CD4-positive, alpha-beta memory T cell (primary cell): ENCODE results near the gene SFMBT2. TPM values are rescaled to one million over a fixed set of nuclear protein-coding genes. Genes with fewer than 3 reads are reported as not detected.

Source experiments
- CTCF ChIA-PET: fragments of 350-600 bp; sonication (Branson Sonifier 250); formaldehyde crosslinking; loops from one replicate; lab custom pipeline; 2021; ENCODE audit warnings: inconsistent platforms; ENCODE audit not compliant: partially characterized antibody; lab: Charles Lee
- POLR2A ChIA-PET: fragments of 350-600 bp; sonication (Branson Sonifier 250); formaldehyde crosslinking; loops from one replicate; lab custom pipeline; 2021; ENCODE audit not compliant: partially characterized antibody; lab: Charles Lee
- DNase-seq, 5 donors: peaks; one replicate each; pipeline versions ENCODE4 v3.0.0 to v3.0.0-alpha.2; 2020 to 2022; ENCODE audit warnings: mixed read lengths in 1 of 5
- H3K27ac ChIP-seq: one replicate; pipeline ENCODE4 v1.7.0; 2013; ENCODE audit warnings: low read depth, low read length
- H3K27me3 ChIP-seq: 2 replicates; pipeline ENCODE4 v1.7.0; 2013; ENCODE audit warnings: mild to moderate bottlenecking, low read length, moderate library complexity; ENCODE audit not compliant: insufficient read depth
- H3K36me3 ChIP-seq: 2 replicates; pipeline ENCODE4 v1.7.0; 2013; ENCODE audit warnings: mild to moderate bottlenecking, low read length, moderate library complexity; ENCODE audit not compliant: insufficient read depth
- H3K4me1 ChIP-seq: 2 replicates; pipeline ENCODE4 v1.7.0; 2013; ENCODE audit warnings: mild to moderate bottlenecking, low read length, moderate library complexity; ENCODE audit not compliant: insufficient read depth
- H3K4me3 ChIP-seq, 2 donors: one replicate each; pipeline ENCODE4 v1.7.0; 2013; ENCODE audit warnings: low read length in 2 of 2, mild to moderate bottlenecking in 1 of 2
- H3K9me3 ChIP-seq, 2 donors: one replicate each; pipeline ENCODE4 v1.7.0; 2013; ENCODE audit warnings: low read length in 2 of 2, control low read depth in 1 of 2; ENCODE audit not compliant: control insufficient read depth in 1 of 2
- H3K27ac Mint-ChIP-seq, 7 donors: one replicate each; pipeline ENCODE4 v1.8.0; 2020 to 2021; ENCODE audit warnings: mixed read lengths in 7 of 7, mild to moderate bottlenecking in 6 of 7, inconsistent platforms in 3 of 7, moderate library complexity in 3 of 7
- H3K27me3 Mint-ChIP-seq, 2 donors: one replicate each; pipeline ENCODE4 v1.8.0; 2020 to 2021; ENCODE audit warnings: mixed read lengths in 2 of 2
- H3K36me3 Mint-ChIP-seq, 2 donors: one replicate each; pipeline ENCODE4 v1.8.0; 2020 to 2021; ENCODE audit warnings: mixed read lengths in 2 of 2, inconsistent platforms in 1 of 2, mild to moderate bottlenecking in 1 of 2
- H3K4me1 Mint-ChIP-seq, 4 donors: one replicate each; pipeline ENCODE4 v1.8.0; 2020 to 2021; ENCODE audit warnings: mixed read lengths in 4 of 4, mild to moderate bottlenecking in 1 of 4
- H3K4me3 Mint-ChIP-seq, 8 donors: one replicate each; pipeline ENCODE4 v1.8.0; 2020 to 2021; ENCODE audit warnings: mixed read lengths in 8 of 8, mild to moderate bottlenecking in 7 of 8, moderate library complexity in 6 of 8, inconsistent platforms in 3 of 8
- H3K9me3 Mint-ChIP-seq, 8 donors: one replicate each; pipeline ENCODE4 v1.8.0; 2020 to 2021; ENCODE audit warnings: mixed read lengths in 8 of 8, mild to moderate bottlenecking in 5 of 8, inconsistent platforms in 3 of 8, moderate library complexity in 1 of 8
- intact Hi-C: fragments of 100-400 bp; cut with micrococcal nuclease; formaldehyde crosslinking; loops from one replicate; pipeline ENCODE4 v1.15.1; 2023
- polyA plus RNA-seq, 2 donors: library from polyadenylated mRNA; unstranded; fragments of 300-500 nt; fragmentation: Illumina TruSeq; gene quantifications; one replicate each; pipeline ENCODE4 v1.2.3, GENCODE V29; 2021
- total RNA-seq, 2 experiments: library from RNA; stranded (reverse); gene quantifications; one replicate each; pipeline ENCODE4 v1.2.3, GENCODE V29; 2021

SFMBT2 gene
- total and polyA plus RNA-seq, 4 experiments from 2014 or later, result 1.7 to 22.3 (median 11.7) TPM

DNA sequence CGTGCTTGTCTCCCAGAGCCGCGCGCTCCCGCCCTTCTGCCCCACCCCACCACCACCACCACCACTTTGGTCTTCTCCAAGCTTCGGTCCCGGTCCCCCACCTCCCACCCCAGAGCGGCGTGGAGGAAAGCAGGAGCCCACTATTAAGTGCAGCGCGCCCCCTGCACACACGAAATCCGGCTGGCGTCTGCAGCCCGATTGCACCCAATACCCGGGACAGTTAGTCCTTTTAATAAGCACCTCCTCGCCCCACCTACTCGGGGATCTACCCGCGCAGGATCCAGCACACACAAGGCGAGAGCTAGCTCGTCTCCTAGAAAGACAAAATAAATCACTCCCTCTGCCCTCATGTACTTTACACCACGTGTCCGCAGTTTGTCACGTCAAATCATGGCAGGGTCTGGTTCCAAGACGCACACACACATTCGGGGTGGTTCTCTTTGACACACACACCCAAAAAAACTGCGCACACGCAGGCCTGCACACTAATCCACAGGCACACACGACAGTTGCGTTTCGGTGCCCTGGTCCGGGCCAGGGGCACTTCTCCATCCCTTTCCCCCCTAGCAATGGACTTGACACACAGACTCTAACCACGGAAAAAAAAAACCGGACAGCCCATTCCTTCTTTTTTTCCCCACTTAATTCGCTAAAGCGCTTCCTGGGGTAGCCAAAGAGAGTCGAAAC, 1.6 kb downstream of the SFMBT2 start:
- Histone ChIP-seq H3K4me1 (peaks cover 42% of the 10 kb centered on the region), H3K36me3 (no peaks in the 10 kb centered on the region), H3K27me3 (no peaks in the 10 kb centered on the region), H3K9me3 (no peaks in the 10 kb centered on the region), H3K27ac (peak overlapping the region; percentile 42), H3K4me3 (peak overlapping the region; percentile 83 to 84)
- Mint-ChIP-seq H3K4me3 (peak overlapping the region; percentile 94 to 100 (median 96)), H3K9me3 (peaks cover 0 to 3% (median 0%) of the 10 kb centered on the region in 8 donors), H3K4me1 (peaks cover 15 to 79% (median 50%) of the 10 kb centered on the region in 4 donors), H3K36me3 (peaks cover 7 to 29% of the 10 kb centered on the region in 2 donors), H3K27me3 (no peaks in the 10 kb centered on the region), H3K27ac (peak overlapping the region; percentile 79 to 95 (median 90))
- DNase-seq, result peak; percentile 43 to 83 (median 56)
- POLR2A ChIA-PET, result interaction anchor here (0.6 to 2.5 kb wide), 5 partner anchors 9 to 980 kb away, joined by 3 to 6 read pairs (median 3); no protein-coding TSS in a partner anchor
- intact Hi-C loops, result loop anchor here (1.0 to 5.0 kb wide), 4 partner anchors 20 to 489 kb away; no protein-coding TSS in a partner anchor
- CTCF ChIA-PET, result interaction anchor here (0.6 to 6.7 kb wide), 17 partner anchors 9 to 490 kb away, joined by 3 to 93 read pairs (median 4); no protein-coding TSS in a partner anchor

DNA sequence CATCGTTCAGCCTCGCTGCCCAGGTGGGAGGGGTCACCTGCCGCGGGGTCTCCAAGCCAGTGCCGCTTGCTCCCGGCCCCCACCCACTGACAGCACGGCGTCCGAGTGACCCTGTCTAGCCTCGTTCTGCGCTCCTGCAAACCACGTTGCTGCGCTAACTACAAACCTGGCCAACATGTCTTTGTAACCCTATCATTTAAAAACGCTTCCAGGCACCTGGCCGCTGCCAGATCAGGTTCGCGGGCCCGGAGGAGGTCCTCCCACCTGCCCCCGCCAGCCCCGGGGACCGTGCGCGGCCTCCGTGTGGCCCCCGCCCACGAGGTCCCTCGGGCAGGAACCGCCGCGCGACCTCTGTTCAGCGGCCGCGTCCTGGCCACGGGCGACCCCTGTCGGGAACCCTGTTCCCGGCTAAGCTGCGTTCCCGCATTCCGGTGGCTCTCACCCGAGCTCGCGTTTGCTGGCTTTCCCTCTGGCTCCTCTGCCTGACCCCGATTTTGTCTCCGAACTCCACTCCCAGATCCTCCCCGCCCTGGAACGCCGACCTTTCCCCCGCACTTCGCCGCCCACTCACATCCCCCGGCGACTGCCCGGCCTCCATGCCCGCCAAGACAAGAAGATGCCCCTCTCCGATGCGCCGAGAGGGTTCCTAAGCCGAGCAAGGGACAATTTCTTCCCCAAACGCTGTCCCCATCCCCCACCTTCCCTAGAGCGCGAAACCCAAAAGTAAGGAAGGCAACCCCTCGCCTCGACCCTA, 2.4 kb downstream of the SFMBT2 start:
- CTCF ChIA-PET, result interaction anchor here (0.6 to 6.7 kb wide), 13 partner anchors 11 to 489 kb away, joined by 3 to 93 read pairs (median 4); no protein-coding TSS in a partner anchor
- peaks cover 16 to 76% (median 49%) of the 10 kb centered on the region in 4 donors for H3K4me1 Mint-ChIP-seq
- DNase-seq, result peak; percentile 26 to 44 (median 32)
- peak overlapping the region; percentile 42 to 83 for H3K4me3 ChIP-seq
- no peaks in the 10 kb centered on the region for H3K27me3 ChIP-seq
- H3K27ac ChIP-seq, result peak overlapping the region; percentile 42
- no peaks in the 10 kb centered on the region for H3K9me3 ChIP-seq
- peaks cover 7 to 31% of the 10 kb centered on the region in 2 donors for H3K36me3 Mint-ChIP-seq
- POLR2A ChIA-PET, result interaction anchor here (2.5 kb wide), 1 partner anchor 150 kb away, joined by 6 read pairs; no protein-coding TSS in a partner anchor
- peak overlapping the region; percentile 64 to 95 (median 79) for H3K27ac Mint-ChIP-seq
- intact Hi-C loops, result loop anchor here (1.0 to 5.0 kb wide), 5 partner anchors 20 to 488 kb away; no protein-coding TSS in a partner anchor
- H3K9me3 Mint-ChIP-seq, result peaks cover 0 to 3% (median 0%) of the 10 kb centered on the region in 8 donors
- no peaks in the 10 kb centered on the region for H3K27me3 Mint-ChIP-seq
- H3K4me3 Mint-ChIP-seq, result peak overlapping the region; percentile 94 to 100 (median 96)
- no peaks in the 10 kb centered on the region for H3K36me3 ChIP-seq
- peaks cover 42% of the 10 kb centered on the region for H3K4me1 ChIP-seq

DNA sequence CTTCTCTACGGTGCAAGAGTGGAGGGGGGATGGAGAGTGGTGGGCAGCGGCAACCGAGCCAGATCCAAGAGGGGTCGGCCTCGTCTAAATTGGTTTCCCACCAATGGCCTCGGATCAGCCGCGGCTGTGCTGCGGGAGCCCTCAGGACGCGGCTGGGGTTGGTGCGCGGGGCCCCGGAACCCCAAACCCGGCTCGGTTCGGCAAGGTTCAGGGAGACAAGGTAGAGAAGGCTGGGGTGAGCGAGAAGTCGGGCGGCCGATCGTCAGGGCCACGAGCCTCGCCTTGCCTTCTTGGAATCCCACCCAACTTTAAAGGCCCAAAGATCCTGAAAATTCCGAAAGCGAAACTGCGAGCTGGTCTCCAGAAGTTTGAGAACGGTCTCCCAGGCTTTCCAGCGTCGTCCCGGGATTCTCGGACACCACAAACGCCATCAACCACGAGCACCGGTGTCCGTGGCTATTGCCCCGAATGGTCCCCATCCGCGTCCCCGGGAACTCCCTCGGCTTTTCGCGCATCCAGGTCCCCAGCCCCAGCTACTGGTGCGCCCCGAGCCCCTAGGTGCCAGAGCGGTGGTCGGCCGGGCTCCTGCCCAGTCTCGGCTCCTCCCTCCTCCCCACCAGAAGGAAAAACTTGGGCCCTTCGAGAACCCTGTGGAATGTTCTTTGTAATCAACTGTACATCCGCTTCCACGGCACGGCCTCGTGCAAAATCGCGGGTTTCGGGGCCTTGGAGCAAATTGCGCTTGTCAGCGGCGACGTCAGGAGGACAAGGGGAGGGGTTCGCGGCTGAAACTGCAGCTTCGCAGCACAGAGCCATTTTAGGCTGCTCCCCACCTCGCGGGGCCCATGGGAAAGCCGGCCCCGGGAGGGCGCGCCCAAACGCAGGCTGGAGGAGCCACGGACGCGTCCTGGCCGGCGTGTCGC, 3.2 kb downstream of the SFMBT2 start:
- H3K27ac ChIP-seq, result no peak overlapping the region
- Mint-ChIP-seq H3K36me3 (peaks cover 7 to 31% of the 10 kb centered on the region in 2 donors), H3K27me3 (no peaks in the 10 kb centered on the region)

DNA sequence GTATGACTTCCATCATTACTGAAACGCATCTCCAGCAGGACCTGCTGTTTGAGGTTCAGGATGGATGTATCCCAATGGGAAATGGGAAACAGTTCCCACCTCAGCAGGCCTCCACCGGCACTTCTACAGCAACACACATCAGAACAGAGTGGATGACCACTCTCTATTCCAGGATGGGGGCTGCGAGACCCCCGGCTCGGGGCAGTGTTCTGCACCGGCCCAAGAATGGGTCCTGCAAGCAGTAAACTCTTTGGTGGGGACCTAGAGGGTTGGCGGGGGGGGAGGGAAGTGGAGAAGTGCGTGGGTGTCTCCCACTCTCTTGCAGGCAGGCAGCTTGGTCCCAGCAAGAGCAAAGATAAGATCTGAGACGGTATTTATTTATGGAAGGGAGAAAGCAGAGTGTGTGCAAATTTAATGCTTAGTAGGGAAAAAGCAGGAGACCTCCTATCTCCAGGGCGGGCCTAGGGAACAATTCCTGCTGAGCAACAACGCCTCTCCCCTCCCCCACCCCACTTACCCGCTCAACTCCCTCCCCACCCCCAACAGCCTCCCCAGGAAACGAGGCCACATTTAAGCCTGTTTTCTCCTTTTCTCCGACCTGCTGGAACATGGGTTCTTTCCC, 4.0 kb downstream of the SFMBT2 start:
- Mint-ChIP-seq H3K4me1 (peaks cover 18 to 65% (median 47%) of the 10 kb centered on the region in 4 donors), H3K27me3 (no peaks in the 10 kb centered on the region), H3K9me3 (peaks cover 0 to 3% (median 0%) of the 10 kb centered on the region in 8 donors), H3K27ac (peak overlapping the region in 1 of 7 donors; percentile 70), H3K4me3 (peak overlapping the region; percentile 54 to 95 (median 88)), H3K36me3 (peaks cover 7 to 33% of the 10 kb centered on the region in 2 donors)
- Histone ChIP-seq H3K4me1 (peaks cover 32% of the 10 kb centered on the region), H3K9me3 (no peaks in the 10 kb centered on the region), H3K27ac (no peak overlapping the region), H3K36me3 (no peaks in the 10 kb centered on the region), H3K27me3 (no peaks in the 10 kb centered on the region), H3K4me3 (no peak overlapping the region)
- DNase-seq, result no peak
- intact Hi-C loops, result loop anchor here (5.0 kb wide), 1 partner anchor 215 kb away; no protein-coding TSS in a partner anchor
- POLR2A ChIA-PET, result interaction anchor here (1.0 kb wide), 1 partner anchor 77 kb away, joined by 3 read pairs; no protein-coding TSS in a partner anchor
- CTCF ChIA-PET, result interaction anchor here (1.0 to 2.1 kb wide), 2 partner anchors 17 to 487 kb away, joined by 3 to 7 read pairs; no protein-coding TSS in a partner anchor

More for the DNA sequence above, 3.2 kb downstream of the SFMBT2 start:
- CTCF ChIA-PET, result interaction anchor here (1.0 to 6.7 kb wide), 8 partner anchors 12 to 489 kb away, joined by 3 to 93 read pairs (median 8); no protein-coding TSS in a partner anchor
- Histone ChIP-seq H3K36me3 (no peaks in the 10 kb centered on the region), H3K27me3 (no peaks in the 10 kb centered on the region), H3K9me3 (no peaks in the 10 kb centered on the region), H3K4me1 (peaks cover 40% of the 10 kb centered on the region), H3K4me3 (peak overlapping the region; percentile 36 to 83)
- Mint-ChIP-seq H3K4me3 (peak overlapping the region; percentile 85 to 96 (median 88)), H3K4me1 (peaks cover 16 to 73% (median 49%) of the 10 kb centered on the region in 4 donors), H3K9me3 (peaks cover 0 to 3% (median 0%) of the 10 kb centered on the region in 8 donors), H3K27ac (peak overlapping the region in 6 of 7 donors; percentile 64 to 89 (median 76))
- intact Hi-C loops, result loop anchor here (1.0 to 5.0 kb wide), 4 partner anchors 19 to 287 kb away; no protein-coding TSS in a partner anchor
- peak; percentile 32 to 72 (median 37) for DNase-seq
- POLR2A ChIA-PET, result interaction anchor here (1.0 to 2.5 kb wide), 2 partner anchors 76 to 149 kb away, joined by 3 to 6 read pairs; no protein-coding TSS in a partner anchor

DNA sequence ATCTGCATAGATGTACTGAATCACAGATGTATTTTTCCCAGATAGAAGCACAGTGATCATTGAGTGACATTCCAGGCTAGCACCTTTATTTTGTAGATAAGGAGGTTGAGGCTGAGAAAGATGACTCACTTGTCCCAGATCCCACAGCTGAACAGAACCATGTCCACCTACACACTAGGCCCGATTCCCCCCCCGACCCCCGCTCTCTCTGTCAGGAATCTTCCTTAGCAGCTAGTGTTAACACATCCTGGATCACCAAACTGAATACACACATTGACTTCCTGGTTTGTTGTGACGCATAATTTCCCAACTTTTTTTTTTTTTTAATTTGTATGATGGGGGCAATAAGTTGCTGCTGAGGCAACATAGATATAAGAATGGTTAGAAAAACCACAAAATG, 5.2 kb downstream of the SFMBT2 start:
- ChIA-PET POLR2A (no interaction called here), CTCF (interaction anchor here (1.2 to 2.1 kb wide), 2 partner anchors 284 to 486 kb away, joined by 3 to 7 read pairs; no protein-coding TSS in a partner anchor)
- peaks cover 7 to 28% of the 10 kb centered on the region in 2 donors for H3K36me3 Mint-ChIP-seq

More for the DNA sequence above, 5.2 kb downstream of the SFMBT2 start:
- Histone ChIP-seq H3K27me3 (no peaks in the 10 kb centered on the region), H3K27ac (no peak overlapping the region), H3K4me3 (no peak overlapping the region), H3K36me3 (no peaks in the 10 kb centered on the region), H3K4me1 (peaks cover 24% of the 10 kb centered on the region), H3K9me3 (no peaks in the 10 kb centered on the region)
- Mint-ChIP-seq H3K27me3 (no peaks in the 10 kb centered on the region), H3K27ac (peak overlapping the region in 1 of 7 donors; percentile 55), H3K9me3 (peaks cover 0 to 1% (median 0%) of the 10 kb centered on the region in 8 donors), H3K4me3 (peak overlapping the region in 2 of 8 donors; percentile 12 to 78), H3K4me1 (peaks cover 23 to 58% (median 46%) of the 10 kb centered on the region in 4 donors)
- DNase-seq, result no peak
- intact Hi-C loops, result loop anchor here (5.0 kb wide), 1 partner anchor 213 kb away; no protein-coding TSS in a partner anchor
